Lower lobe of right lung (tissue), 2 donors: ENCODE measurements around the gene TTC28. TPM values are rescaled to one million over a fixed set of nuclear protein-coding genes. Genes with fewer than 3 reads are reported as not detected.

Source experiments
- ATAC-seq, 2 donors: fragments of 200-7000 bp; cut with Tn5 transposase; one replicate each; pipeline ENCODE4 v1.9.1; 2020 to 2022; ENCODE audit warnings: mild to moderate bottlenecking in 2 of 2, moderate library complexity in 2 of 2
- DNase-seq: peaks from one replicate; pipeline ENCODE4 v3.0.0-alpha.2; 2020
- H3K27ac ChIP-seq: fragments of 200-600 bp; one replicate; pipeline ENCODE4 v1.8.0; 2022
- H3K27me3 ChIP-seq: fragments of 200-600 bp; one replicate; pipeline ENCODE4 v1.8.0; 2022; ENCODE audit warnings: low read depth
- H3K36me3 ChIP-seq: fragments of 200-600 bp; one replicate; pipeline ENCODE4 v1.8.0; 2022; ENCODE audit warnings: mild to moderate bottlenecking
- H3K4me1 ChIP-seq: fragments of 200-600 bp; one replicate; pipeline ENCODE4 v1.8.0; 2022
- H3K4me3 ChIP-seq: fragments of 200-600 bp; one replicate; pipeline ENCODE4 v1.8.0; 2022; ENCODE audit warnings: mild to moderate bottlenecking
- H3K9me3 ChIP-seq: fragments of 200-600 bp; one replicate; pipeline ENCODE4 v1.8.0; 2022
- intact Hi-C: fragments of 100-400 bp; cut with DNase I; formaldehyde crosslinking; loops from one replicate; pipeline ENCODE4 v1.11.0; 2022
- total RNA-seq: library from RNA; stranded (reverse); fragmentation: NEBNext Ultra II Directional; extraction: Animal tissue kit (Norgen Biotek cat#: 25700); gene quantifications from one replicate; pipeline ENCODE4 v1.2.1, GENCODE V29; 2021
- TF ChIP-seq, protein P1 (sequence below): fragments of 200-600 bp; IDR thresholded peaks from one replicate; pipeline ENCODE4 v1.8.0; 2022; ENCODE audit warnings: antibody characterized with exemption, mild to moderate bottlenecking
- donor health status: DM: no; HTN: yes; CAD: no; lungs with severe emphysema.

TTC28 gene
- total RNA-seq, 1 donor from 2014 or later: 39.6 TPM

- H3K36me3 ChIP-seq: peaks cover 8% of the 10 kb centered on the region
- no peak overlapping the region for H3K4me3 ChIP-seq
- intact Hi-C loops: loop anchor here (10.0 kb wide), 1 partner anchor 573 kb away; no protein-coding TSS in a partner anchor
- H3K27me3 ChIP-seq: no peaks in the 10 kb centered on the region
- H3K27ac ChIP-seq: peak overlapping the region; percentile 36
- H3K9me3 ChIP-seq: no peaks in the 10 kb centered on the region
- TF ChIP-seq, protein P1, sequence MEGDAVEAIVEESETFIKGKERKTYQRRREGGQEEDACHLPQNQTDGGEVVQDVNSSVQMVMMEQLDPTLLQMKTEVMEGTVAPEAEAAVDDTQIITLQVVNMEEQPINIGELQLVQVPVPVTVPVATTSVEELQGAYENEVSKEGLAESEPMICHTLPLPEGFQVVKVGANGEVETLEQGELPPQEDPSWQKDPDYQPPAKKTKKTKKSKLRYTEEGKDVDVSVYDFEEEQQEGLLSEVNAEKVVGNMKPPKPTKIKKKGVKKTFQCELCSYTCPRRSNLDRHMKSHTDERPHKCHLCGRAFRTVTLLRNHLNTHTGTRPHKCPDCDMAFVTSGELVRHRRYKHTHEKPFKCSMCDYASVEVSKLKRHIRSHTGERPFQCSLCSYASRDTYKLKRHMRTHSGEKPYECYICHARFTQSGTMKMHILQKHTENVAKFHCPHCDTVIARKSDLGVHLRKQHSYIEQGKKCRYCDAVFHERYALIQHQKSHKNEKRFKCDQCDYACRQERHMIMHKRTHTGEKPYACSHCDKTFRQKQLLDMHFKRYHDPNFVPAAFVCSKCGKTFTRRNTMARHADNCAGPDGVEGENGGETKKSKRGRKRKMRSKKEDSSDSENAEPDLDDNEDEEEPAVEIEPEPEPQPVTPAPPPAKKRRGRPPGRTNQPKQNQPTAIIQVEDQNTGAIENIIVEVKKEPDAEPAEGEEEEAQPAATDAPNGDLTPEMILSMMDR: no peak
- DNase-seq: no peak
- H3K4me1 ChIP-seq: peaks cover 21% of the 10 kb centered on the region
- no peak for ATAC-seq
These were observed 658.3 kb downstream of the TTC28 start for GRCh38 chr22:28021116-28021997.

DNA sequence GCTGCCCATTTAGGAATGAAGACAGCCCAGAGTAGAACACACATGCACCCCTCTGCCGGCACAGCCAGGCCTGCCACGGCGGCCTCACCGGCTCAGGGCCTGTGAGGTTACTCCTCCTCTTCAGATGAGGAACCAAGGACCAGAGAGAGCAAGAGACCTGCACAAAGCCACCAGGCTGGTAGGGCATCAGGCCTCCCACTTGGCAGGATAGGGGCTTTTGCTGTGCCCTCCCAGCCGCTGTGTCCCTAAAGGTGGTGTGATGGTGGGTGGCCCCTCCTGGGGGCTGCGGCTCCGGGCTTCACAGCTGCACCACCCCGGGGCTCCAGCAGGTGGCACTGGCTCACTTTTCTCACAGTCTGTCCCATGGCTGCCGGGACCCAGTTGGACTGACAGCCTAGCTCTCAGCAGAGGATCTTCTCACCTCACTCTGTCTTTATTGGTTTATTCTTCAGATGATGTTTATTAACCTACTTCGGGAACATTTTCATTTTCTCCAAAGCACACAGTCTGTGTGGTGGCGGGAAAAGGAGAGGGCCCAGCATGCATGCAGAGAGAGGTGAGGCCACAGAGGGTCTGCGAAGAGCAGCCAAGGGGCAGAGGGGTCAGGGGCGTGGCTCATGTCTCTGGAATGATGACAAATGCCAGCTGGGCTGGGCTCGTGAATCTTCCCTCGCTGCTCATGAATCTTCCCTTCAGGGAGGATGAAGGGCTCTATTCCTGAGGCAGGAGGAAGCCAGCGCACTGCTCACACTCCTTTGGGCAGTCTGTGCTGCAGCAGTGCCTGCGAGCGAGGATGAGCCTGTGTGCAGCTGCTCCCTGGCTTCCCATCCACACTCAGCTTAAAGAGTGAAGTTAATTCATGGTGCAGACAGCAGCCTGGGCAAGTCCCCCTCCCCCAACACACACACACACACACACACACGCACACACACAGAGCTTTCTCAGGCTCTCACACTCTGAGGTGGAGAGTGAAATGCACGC, 659.5 kb downstream of the TTC28 start:
- H3K9me3 ChIP-seq: no peaks in the 10 kb centered on the region
- peaks cover 8% of the 10 kb centered on the region for H3K36me3 ChIP-seq
- TF ChIP-seq, protein P1: peak; percentile 94
- ATAC-seq: peak; percentile 84 to 85
- intact Hi-C loops: loop anchor here (10.0 kb wide), 1 partner anchor 575 kb away; no protein-coding TSS in a partner anchor
- peaks cover 30% of the 10 kb centered on the region for H3K4me1 ChIP-seq
- DNase-seq: peak; percentile 73
- no peak overlapping the region for H3K4me3 ChIP-seq
- no peaks in the 10 kb centered on the region for H3K27me3 ChIP-seq
- peak overlapping the region; percentile 36 for H3K27ac ChIP-seq

- Histone ChIP-seq H3K27me3 (no peaks in the 10 kb centered on the region), H3K4me1 (peaks cover 30% of the 10 kb centered on the region), H3K4me3 (no peak overlapping the region), H3K27ac (no peak overlapping the region), H3K36me3 (peaks cover 4% of the 10 kb centered on the region), H3K9me3 (no peaks in the 10 kb centered on the region)
- ATAC-seq: no peak
- TF ChIP-seq, protein P1: no peak
- intact Hi-C loops: no loop called here
- no peak for DNase-seq
These were observed 660.3 kb downstream of the TTC28 start for GRCh38 chr22:28019360-28019759.

- TF ChIP-seq, protein P1: no peak
- Histone ChIP-seq H3K4me3 (no peak overlapping the region), H3K27me3 (no peaks in the 10 kb centered on the region), H3K4me1 (peaks cover 30% of the 10 kb centered on the region), H3K36me3 (peaks cover 11% of the 10 kb centered on the region), H3K9me3 (no peaks in the 10 kb centered on the region), H3K27ac (no peak overlapping the region)
- DNase-seq (peak; percentile 13), ATAC-seq (no peak)
- intact Hi-C loops: no loop called here
These were observed 661.1 kb downstream of the TTC28 start for GRCh38 chr22:28018461-28018927.

DNA sequence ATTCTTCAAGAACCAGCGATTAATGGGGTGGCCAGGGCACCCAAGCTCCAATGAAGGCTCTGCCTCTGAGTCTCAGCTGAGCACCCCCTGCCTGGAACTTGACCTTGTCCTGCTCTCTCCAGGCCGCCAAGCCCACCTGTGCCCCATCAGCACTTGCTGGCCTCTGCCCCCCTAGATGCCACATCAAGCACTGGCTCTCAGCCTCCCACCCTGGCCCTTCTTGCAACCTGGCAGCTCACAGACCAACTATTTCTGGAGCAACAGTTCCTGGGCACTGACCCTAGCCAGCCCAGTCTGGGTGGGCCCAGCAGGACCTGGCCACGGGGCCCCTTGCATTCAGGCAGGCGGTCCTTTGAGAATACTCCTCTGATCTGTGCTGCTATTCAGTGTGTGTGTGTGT, 661.8 kb downstream of the TTC28 start:
- ATAC-seq (no peak), DNase-seq (peak; percentile 28)
- no peaks in the 10 kb centered on the region for H3K27me3 ChIP-seq
- no peaks in the 10 kb centered on the region for H3K9me3 ChIP-seq
- no peak overlapping the region for H3K27ac ChIP-seq
- no peak overlapping the region for H3K4me3 ChIP-seq
- H3K36me3 ChIP-seq: peaks cover 14% of the 10 kb centered on the region
- TF ChIP-seq, protein P1: no peak
- H3K4me1 ChIP-seq: peaks cover 30% of the 10 kb centered on the region
- intact Hi-C loops: no loop called here
